OCI-LY7 (cell line): ENCODE data around the gene FERMT2.

Source experiments
- EZH2phosphoT487 ChIP-seq: fragments of 200-600 bp; sonication (generic); IDR thresholded peaks from 2 replicates; pipeline ENCODE4 v1.6.1; 2018; ENCODE audit warnings: low read depth, borderline replicate concordance, mild to moderate bottlenecking, mixed run types, antibody characterized with exemption, low read length, moderate library complexity, mixed read lengths
- TF ChIP-seq, protein P1 (sequence below): fragments of 200-600 bp; sonication (generic); conservative IDR thresholded peaks from 2 replicates; pipeline ENCODE4 v1.5.1; 2014; ENCODE audit warnings: mild to moderate bottlenecking, antibody characterized with exemption, low read length, moderate library complexity, mixed read lengths

DNA sequence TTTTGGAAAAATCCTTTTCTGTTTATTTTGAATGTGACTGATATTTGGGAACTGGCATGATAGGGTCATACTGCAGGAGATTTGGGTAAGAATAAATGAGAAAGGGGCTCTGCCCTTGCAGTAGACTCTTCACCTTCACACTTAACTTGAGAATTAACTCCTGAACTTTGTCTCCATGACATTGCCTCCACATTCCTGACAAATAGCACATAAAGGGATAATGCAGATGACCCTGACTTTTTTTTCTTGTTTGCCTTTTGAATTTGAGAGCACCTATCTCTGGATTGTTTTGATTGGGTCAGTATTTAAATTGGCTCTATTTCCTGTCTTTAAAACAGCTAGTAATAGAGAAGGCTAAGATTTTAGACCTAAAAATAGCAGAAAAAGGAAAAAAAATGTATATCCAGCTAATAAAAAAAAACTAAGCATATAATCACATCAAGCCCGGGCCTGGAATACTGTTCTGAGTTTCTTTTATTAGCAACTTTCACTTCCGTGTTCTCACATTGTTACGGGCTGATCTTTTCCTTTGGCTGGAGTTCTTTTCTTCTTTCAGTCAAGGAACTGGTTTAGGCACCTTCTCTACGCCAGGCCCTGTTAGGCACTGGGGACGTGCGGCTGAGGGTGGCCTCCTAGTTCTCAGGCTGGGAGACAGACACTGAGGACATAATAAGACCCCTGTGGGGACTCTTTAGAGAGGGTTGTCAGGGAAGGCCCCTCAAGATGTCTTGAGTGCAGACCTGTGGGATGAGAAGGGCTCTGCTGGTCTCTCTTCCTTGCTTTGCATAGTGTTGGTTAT is 106.4 kb downstream of the FERMT2 start:
- TF ChIP-seq EZH2phosphoT487: no peak
- TF ChIP-seq, protein P1, sequence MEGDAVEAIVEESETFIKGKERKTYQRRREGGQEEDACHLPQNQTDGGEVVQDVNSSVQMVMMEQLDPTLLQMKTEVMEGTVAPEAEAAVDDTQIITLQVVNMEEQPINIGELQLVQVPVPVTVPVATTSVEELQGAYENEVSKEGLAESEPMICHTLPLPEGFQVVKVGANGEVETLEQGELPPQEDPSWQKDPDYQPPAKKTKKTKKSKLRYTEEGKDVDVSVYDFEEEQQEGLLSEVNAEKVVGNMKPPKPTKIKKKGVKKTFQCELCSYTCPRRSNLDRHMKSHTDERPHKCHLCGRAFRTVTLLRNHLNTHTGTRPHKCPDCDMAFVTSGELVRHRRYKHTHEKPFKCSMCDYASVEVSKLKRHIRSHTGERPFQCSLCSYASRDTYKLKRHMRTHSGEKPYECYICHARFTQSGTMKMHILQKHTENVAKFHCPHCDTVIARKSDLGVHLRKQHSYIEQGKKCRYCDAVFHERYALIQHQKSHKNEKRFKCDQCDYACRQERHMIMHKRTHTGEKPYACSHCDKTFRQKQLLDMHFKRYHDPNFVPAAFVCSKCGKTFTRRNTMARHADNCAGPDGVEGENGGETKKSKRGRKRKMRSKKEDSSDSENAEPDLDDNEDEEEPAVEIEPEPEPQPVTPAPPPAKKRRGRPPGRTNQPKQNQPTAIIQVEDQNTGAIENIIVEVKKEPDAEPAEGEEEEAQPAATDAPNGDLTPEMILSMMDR: no peak
